HG03175 (cell line): ENCODE results near the gene VTN.

Experiments
- ATAC-seq: cut with Tn5 transposase; IDR thresholded peaks from one replicate; pipeline ENCODE4 v1.9.1; 2021; ENCODE audit warnings: mild to moderate bottlenecking, moderate library complexity; ENCODE audit not compliant: unreplicated experiment

VTN gene

GRCh38 chr17:28326114-28326513 is 44.0 kb downstream of the VTN start:
- no peak for ATAC-seq

DNA sequence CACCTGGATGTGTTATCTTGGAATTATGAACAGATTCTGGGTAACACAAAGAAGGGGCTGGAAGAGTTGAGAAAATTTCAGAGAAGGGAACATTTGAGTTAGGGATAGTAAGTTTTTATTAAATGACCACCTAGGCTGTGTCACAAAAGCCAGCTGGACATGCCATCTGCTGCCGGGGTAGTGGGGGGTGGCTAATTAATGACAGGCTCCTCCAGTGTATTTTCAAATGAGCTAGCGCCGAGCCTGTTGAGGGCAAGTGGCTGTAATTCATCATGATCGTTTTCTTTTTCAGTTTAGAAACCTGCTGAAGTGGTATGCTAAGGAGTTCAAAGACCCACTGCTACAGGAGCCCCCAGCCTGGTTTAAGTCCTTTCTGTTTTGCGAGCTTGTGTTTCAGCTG is 44.9 kb downstream of the VTN start:
- ATAC-seq, result no peak

DNA sequence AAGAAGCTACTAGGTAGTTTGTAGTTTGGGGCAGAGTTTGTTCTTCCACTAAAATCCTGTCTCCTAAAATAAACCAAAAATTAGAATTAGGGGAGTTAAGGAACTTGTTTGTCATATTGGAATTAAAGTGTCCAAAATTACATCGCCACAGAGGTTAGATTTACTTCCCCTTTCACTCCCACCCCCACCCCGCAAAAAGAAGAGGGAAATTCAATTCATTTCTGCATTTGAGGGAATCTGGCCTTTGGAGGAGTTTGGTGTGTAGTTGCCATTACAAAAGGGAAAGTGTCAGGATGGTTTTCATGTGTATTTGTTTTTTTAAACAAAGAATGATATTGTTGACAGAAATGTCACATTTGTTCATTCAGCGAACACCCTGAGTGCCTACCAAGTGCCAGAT is 45.3 kb downstream of the VTN start:
- ATAC-seq, result no peak

DNA sequence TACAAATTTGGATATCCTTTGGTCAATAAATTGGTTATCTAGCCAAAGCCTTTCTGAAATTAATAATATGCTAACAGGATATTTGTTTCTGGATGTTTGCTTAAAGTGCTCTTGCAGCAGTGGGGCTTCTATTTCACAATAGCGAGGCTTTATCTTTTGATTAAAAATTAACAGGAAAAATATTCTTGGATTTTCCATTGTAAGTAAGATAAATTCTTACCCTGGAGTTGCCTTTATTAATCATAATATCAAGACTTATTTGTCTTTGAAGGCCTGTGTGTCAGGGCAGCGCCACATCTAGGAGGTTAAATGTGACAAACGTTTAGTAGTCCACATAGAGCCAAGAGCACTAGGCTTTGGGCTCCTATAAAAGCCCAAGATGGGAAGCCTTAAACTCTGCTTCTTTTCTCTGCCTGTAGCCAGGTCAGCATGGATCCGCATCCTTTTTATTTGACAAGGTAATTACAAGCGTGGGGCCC is 45.8 kb downstream of the VTN start:
- no peak for ATAC-seq

DNA sequence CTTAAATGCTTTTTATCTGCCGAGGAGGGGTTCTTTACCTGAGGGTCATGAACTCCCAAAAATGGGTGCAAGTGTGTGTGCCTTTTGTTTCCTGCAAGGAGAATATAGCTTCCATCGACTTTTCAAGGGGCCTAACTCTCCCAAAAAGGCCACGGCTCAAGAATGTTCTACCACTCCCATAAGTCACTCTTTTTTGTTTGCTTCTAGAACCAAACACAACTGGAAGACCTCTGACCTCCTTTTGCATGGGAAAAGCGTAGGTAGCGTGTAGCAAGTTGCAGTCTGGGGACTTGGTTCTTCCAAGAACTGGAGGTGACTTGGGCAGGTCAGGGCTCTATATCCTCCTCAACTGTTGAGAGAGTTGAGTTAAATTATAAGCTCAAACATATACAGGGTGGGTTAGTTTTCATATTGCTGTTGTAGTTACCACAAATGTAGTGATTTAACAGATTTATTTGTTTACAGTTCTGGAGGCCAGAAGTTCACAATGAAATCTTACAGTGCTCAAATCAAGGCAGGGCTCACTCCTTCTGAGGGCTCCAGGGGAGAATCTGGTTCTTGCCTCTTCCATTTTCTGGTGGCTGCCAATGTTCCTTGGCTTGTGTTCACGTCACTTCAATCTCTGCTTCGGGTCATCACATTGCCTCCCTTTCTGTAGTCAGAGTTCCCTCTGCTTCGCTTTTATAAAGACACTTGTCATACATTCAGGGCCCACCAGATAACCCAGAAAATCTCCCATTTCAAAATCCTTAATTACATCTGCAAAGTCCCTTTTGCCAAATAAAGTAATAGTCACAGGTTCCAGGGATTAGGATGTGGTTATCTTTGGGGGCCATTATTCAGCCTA is 49.7 kb downstream of the VTN start:
- no peak for ATAC-seq

DNA sequence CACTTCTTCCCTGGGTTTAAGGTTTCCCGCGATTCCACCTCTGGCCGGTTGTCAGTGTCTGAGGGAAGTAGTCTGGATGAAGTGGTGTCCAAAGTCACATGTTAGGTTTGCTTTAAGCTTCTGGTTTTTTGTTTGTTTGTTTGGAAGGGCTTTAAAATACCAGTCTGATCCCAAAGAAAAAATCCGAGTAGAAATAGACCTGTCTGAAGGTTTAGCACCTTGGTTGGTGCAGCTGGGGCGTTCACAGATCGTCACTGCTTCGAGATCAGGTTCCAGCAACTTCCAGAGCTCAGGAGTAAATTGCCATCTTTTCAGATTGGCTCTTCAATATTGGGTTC is 50.5 kb downstream of the VTN start:
- no peak for ATAC-seq

- peak; percentile 94 for ATAC-seq
These were observed 51.1 kb downstream of the VTN start, which contains the start of gene TMEM97 for GRCh38 chr17:28318759-28319597. TMEM97 (plus strand) TSS chr17:28319200; CDS start chr17:28319240, 40 bp downstream.

GRCh38 chr17:28317966-28318758 is 51.9 kb downstream of the VTN start:
- ATAC-seq, result peak; percentile 0
